Progenitor cell of endocrine pancreas (in vitro differentiated cells): ENCODE data around the gene CLEC7A. TPM values are rescaled to one million over a fixed set of nuclear protein-coding genes. Genes with fewer than 3 reads are reported as not detected.

Experiments used
- DNase-seq: peaks from one replicate; pipeline ENCODE4 v3.0.0; 2021; ENCODE audit warnings: low spot score; ENCODE audit not compliant: unreplicated experiment
- H3K27ac Mint-ChIP-seq: 2 replicates; pipeline ENCODE4 v1.8.0; 2021; ENCODE audit warnings: mild to moderate bottlenecking, moderate library complexity, mixed read lengths
- H3K27me3 Mint-ChIP-seq: 2 replicates; pipeline ENCODE4 v1.8.0; 2021; ENCODE audit warnings: mixed read lengths
- H3K36me3 Mint-ChIP-seq: 2 replicates; pipeline ENCODE4 v1.8.0; 2022; ENCODE audit warnings: mixed read lengths; ENCODE audit not compliant: insufficient read depth
- H3K4me1 Mint-ChIP-seq: 2 replicates; pipeline ENCODE4 v1.8.0; 2021; ENCODE audit warnings: low read depth, mixed read lengths
- H3K4me3 Mint-ChIP-seq: 2 replicates; pipeline ENCODE4 v1.8.0; 2021; ENCODE audit warnings: low read depth, mild to moderate bottlenecking, moderate library complexity, mixed read lengths
- H3K9me3 Mint-ChIP-seq: 2 replicates; pipeline ENCODE4 v1.8.0; 2021; ENCODE audit warnings: low read depth, mixed read lengths
- CTCF ChIP-seq: fragments of 200-600 bp; sonication (generic); IDR thresholded peaks from one replicate; pipeline ENCODE4 v1.5.0; 2021; ENCODE audit warnings: antibody characterized with exemption, mild to moderate bottlenecking; ENCODE audit not compliant: unreplicated experiment
- total RNA-seq: library from RNA; stranded (reverse); gene quantifications from 2 replicates; pipeline ENCODE4 v1.2.1, GENCODE V29; 2021

The CLEC7A gene
- total RNA-seq, 1 donor from 2014 or later: not detected

- Mint-ChIP-seq H3K27me3 (no peaks in the 10 kb centered on the region), H3K4me3 (no peak overlapping the region), H3K4me1 (no peaks in the 10 kb centered on the region), H3K27ac (no peak overlapping the region), H3K9me3 (no peaks in the 10 kb centered on the region), H3K36me3 (no peaks in the 10 kb centered on the region)
- DNase-seq: no peak
- TF ChIP-seq CTCF: no peak
These were observed 32.5 kb downstream of the CLEC7A start for GRCh38 chr12:10097521-10097920.

- no peak overlapping the region for H3K4me3 Mint-ChIP-seq
- no peaks in the 10 kb centered on the region for H3K9me3 Mint-ChIP-seq
- no peak for TF ChIP-seq CTCF
- H3K4me1 Mint-ChIP-seq: no peaks in the 10 kb centered on the region
- no peak for DNase-seq
- no peaks in the 10 kb centered on the region for H3K27me3 Mint-ChIP-seq
- H3K27ac Mint-ChIP-seq: no peak overlapping the region
- no peaks in the 10 kb centered on the region for H3K36me3 Mint-ChIP-seq
These were observed 34.0 kb downstream of the CLEC7A start for GRCh38 chr12:10095971-10096370.

- Mint-ChIP-seq H3K36me3 (no peaks in the 10 kb centered on the region), H3K4me3 (no peak overlapping the region), H3K27me3 (peaks cover 5% of the 10 kb centered on the region), H3K9me3 (no peaks in the 10 kb centered on the region), H3K27ac (no peak overlapping the region), H3K4me1 (no peaks in the 10 kb centered on the region)
- no peak for TF ChIP-seq CTCF
- DNase-seq: no peak
These were observed 35.2 kb downstream of the CLEC7A start for GRCh38 chr12:10094646-10095395.

GRCh38 chr12:10088955-10089900, 40.8 kb downstream of the CLEC7A start:
- TF ChIP-seq CTCF: no peak
- Mint-ChIP-seq H3K27me3 (peaks cover 5% of the 10 kb centered on the region), H3K4me1 (peaks cover 6% of the 10 kb centered on the region), H3K27ac (no peak overlapping the region), H3K36me3 (peaks cover under 1% of the 10 kb centered on the region), H3K4me3 (no peak overlapping the region), H3K9me3 (peaks cover 12% of the 10 kb centered on the region)
- no peak for DNase-seq

- H3K9me3 Mint-ChIP-seq: peaks cover 18% of the 10 kb centered on the region
- H3K36me3 Mint-ChIP-seq: peaks cover 3% of the 10 kb centered on the region
- peaks cover 5% of the 10 kb centered on the region for H3K27me3 Mint-ChIP-seq
- no peak for TF ChIP-seq CTCF
- H3K27ac Mint-ChIP-seq: no peak overlapping the region
- peaks cover 6% of the 10 kb centered on the region for H3K4me1 Mint-ChIP-seq
- no peak for DNase-seq
- no peak overlapping the region for H3K4me3 Mint-ChIP-seq
These were observed 42.0 kb downstream of the CLEC7A start for GRCh38 chr12:10088031-10088430.
